Measurements from ENCODE around the gene EPC1. TPM values are rescaled to one million over a fixed set of nuclear protein-coding genes. Genes with fewer than 3 reads are reported as not detected.

The EPC1 gene
- polyA plus RNA-seq, 1 of the 3 experiments (the other 2 are of a cell fraction): 21.8 TPM

- peak; percentile 84 for TF ChIP-seq SMC3 (IDR thresholded peaks at IDR 0.05; ENCODE audit: low read depth, low read length)
- no peak for TF ChIP-seq ZBTB33 (IDR thresholded peaks at IDR 0.05; ENCODE audit: borderline replicate concordance, low read depth)
- peak; percentile 86 for TF ChIP-seq CTCF (IDR thresholded peaks at IDR 0.05)
- no peak for TF ChIP-seq FOXM1 (IDR thresholded peaks at IDR 0.05; ENCODE audit: low read depth)
- TF ChIP-seq MAX (IDR thresholded peaks at IDR 0.05; ENCODE audit: low read depth): no peak
- TF ChIP-seq RAD21 (IDR thresholded peaks at IDR 0.05; ENCODE audit: low read length): peak; percentile 79
Measured at GRCh38 chr10:32256613-32257437, 90.1 kb downstream of the EPC1 start (continued).

- no peaks in the 10 kb centered on the region for H3K36me3 ChIP-seq (replicated peaks in 1 of 2; ENCODE audit: control insufficient read depth in 1 of 2, insufficient read depth in 2 of 2, low read length in 1 of 2)
- CTCF ChIA-PET: interaction anchor here (1.6 to 6.6 kb wide), 2 partner anchors 91 to 114 kb away, joined by 4 to 61 read pairs; no protein-coding TSS in a partner anchor
- no peaks in the 10 kb centered on the region for H3K9me2 ChIP-seq
- no peak overlapping the region for H2AFZ ChIP-seq (ENCODE audit: low read depth)
- no peak overlapping the region for H3K9ac ChIP-seq
- no peak overlapping the region for H3K4me3 ChIP-seq (ENCODE audit: low read depth in 2 of 2, low read length in 1 of 2)
- H3K27ac ChIP-seq (ENCODE audit: low read depth in 2 of 2, low read length in 1 of 2): no peak overlapping the region
- H4K20me1 ChIP-seq (ENCODE audit: insufficient read depth): no peaks in the 10 kb centered on the region
- H3K9me3 ChIP-seq: no peaks in the 10 kb centered on the region
- no peaks in the 10 kb centered on the region for H3F3A ChIP-seq (replicated peaks; ENCODE audit: insufficient read depth)
- H3K4me2 ChIP-seq: no peak overlapping the region
- POLR2A ChIA-PET: no interaction called here
- TF ChIP-seq REST (IDR thresholded peaks at IDR 0.05; ENCODE audit: low read depth, low read length) (no peak), ELF1 (IDR thresholded peaks at IDR 0.05) (no peak), TCF12 (IDR thresholded peaks at IDR 0.05) (no peak), FOXM1 (IDR thresholded peaks at IDR 0.05; ENCODE audit: low read depth) (no peak), POLR2AphosphoS5 (IDR thresholded peaks at IDR 0.05; ENCODE audit: low read depth, low read length) (no peak), YY1 (IDR thresholded peaks at IDR 0.05; ENCODE audit: low read depth) (no peak), CHD2 (IDR thresholded peaks at IDR 0.05; ENCODE audit: low read length, partially characterized antibody) (no peak), PBX3 (IDR thresholded peaks at IDR 0.05) (no peak), RCOR1 (IDR thresholded peaks at IDR 0.05; ENCODE audit: low read length) (no peak), USF1 (IDR thresholded peaks at IDR 0.05; ENCODE audit: borderline replicate concordance, low read depth) (no peak), GABPA (IDR thresholded peaks at IDR 0.05; ENCODE audit: low read depth) (no peak), NFIC (IDR thresholded peaks at IDR 0.05; ENCODE audit: borderline replicate concordance) (no peak), EP300 (IDR thresholded peaks at IDR 0.05; ENCODE audit: borderline replicate concordance in 1 of 2, low read depth in 1 of 2, low read length in 1 of 2) (no peak), EZH2phosphoT487 (IDR thresholded peaks at IDR 0.05; ENCODE audit: borderline replicate concordance, low read depth) (no peak), IRF3 (IDR thresholded peaks at IDR 0.05; ENCODE audit: low read depth, low read length) (no peak)
- H3K27me3 ChIP-seq (ENCODE audit: insufficient read depth): no peaks in the 10 kb centered on the region
- no peak for DNase-seq
- H3K4me1 ChIP-seq (ENCODE audit: control insufficient read depth in 1 of 2, insufficient read depth in 2 of 2, low read depth in 1 of 2, low read length in 1 of 2): peaks cover 0 to 8% of the 10 kb centered on the region in 2 experiments; a peak in 1 of 4 replicates
- no peaks in the 10 kb centered on the region for H3K79me2 ChIP-seq (ENCODE audit: insufficient read depth)
- 80% methylated on average over 1 of the region's 2 CpGs for WGBS (ENCODE audit: low lambda C conversion rate)
Measured at GRCh38 chr10:32253821-32254220, 93.1 kb downstream of the EPC1 start.

Data from SK-N-SH (cell line).